Measurements from ENCODE around the gene JAZF1.
A peak's percentile ranks its signal among the peaks of the same experiment; 100 is the strongest.

The JAZF1 gene

GRCh38 chr7:27810186-27810585, 370.4 kb downstream of the JAZF1 start:
- Histone ChIP-seq H2AFZ (ENCODE audit: low read depth, low read length) (no peak overlapping the region), H3K79me1 (replicated peaks; ENCODE audit: low read length, poor library complexity, severe bottlenecking) (peaks cover 7% of the 10 kb centered on the region), H2AK5ac (ENCODE audit: low read length, severe bottlenecking) (no peak overlapping the region), H3K27me3 (ENCODE audit: control insufficient read depth in 1 of 2, insufficient read depth in 1 of 2, low read length in 2 of 2) (no peaks in the 10 kb centered on the region), H4K8ac (ENCODE audit: low read length) (no peak overlapping the region), H3K14ac (ENCODE audit: low read length in 2 of 2) (no peak overlapping the region), H3K4me1 (ENCODE audit: control insufficient read depth, insufficient read depth, low read depth, low read length) (no peaks in the 10 kb centered on the region), H2BK120ac (ENCODE audit: low read depth, low read length) (no peak overlapping the region), H3K4ac (ENCODE audit: low read depth in 1 of 2, low read length in 2 of 2) (no peak overlapping the region), H4K91ac (ENCODE audit: low read length) (no peak overlapping the region), H3K9ac (ENCODE audit: low read length) (no peak overlapping the region), H2BK12ac (ENCODE audit: low read length in 2 of 2) (no peak overlapping the region), H3K18ac (ENCODE audit: low read depth in 1 of 2, low read length in 2 of 2) (no peak overlapping the region), H3K4me3 (ENCODE audit: insufficient read depth in 1 of 2, low read depth in 1 of 2, low read length in 2 of 2) (no peak overlapping the region), H2BK5ac (ENCODE audit: low read depth, low read length, poor library complexity, severe bottlenecking) (no peak overlapping the region), H3K4me2 (ENCODE audit: low read length, poor library complexity, severe bottlenecking) (no peak overlapping the region), H2BK15ac (ENCODE audit: low read depth, poor library complexity, severe bottlenecking) (no peak overlapping the region), H3K9me3 (ENCODE audit: control insufficient read depth, low read length) (no peaks in the 10 kb centered on the region), H3K36me3 (ENCODE audit: control insufficient read depth in 1 of 2, insufficient read depth in 2 of 2, low read depth in 1 of 2, low read length in 2 of 2) (peaks cover 10 to 24% of the 10 kb centered on the region in 2 experiments), H3K27ac (ENCODE audit: low read length, poor library complexity, severe bottlenecking) (no peak overlapping the region), H3K23ac (ENCODE audit: low read length in 2 of 2) (no peak overlapping the region)
- WGBS, result 89% methylated on average over 3 of the region's 4 CpGs
- DNase-seq, result no peak

- H3K27me3 ChIP-seq (ENCODE audit: control insufficient read depth in 1 of 2, insufficient read depth in 1 of 2, low read length in 2 of 2), result no peaks in the 10 kb centered on the region
- peak; percentile 57 for DNase-seq
- H2BK120ac ChIP-seq (ENCODE audit: low read depth, low read length), result no peak overlapping the region
- H3K18ac ChIP-seq (ENCODE audit: low read depth in 1 of 2, low read length in 2 of 2), result no peak overlapping the region
- no peak overlapping the region for H2BK12ac ChIP-seq (ENCODE audit: low read length in 2 of 2)
- H2AFZ ChIP-seq (ENCODE audit: low read depth, low read length), result no peak overlapping the region
- H3K4me1 ChIP-seq (ENCODE audit: control insufficient read depth, insufficient read depth, low read depth, low read length), result no peaks in the 10 kb centered on the region
- no peak overlapping the region for H4K91ac ChIP-seq (ENCODE audit: low read length)
- H3K4me2 ChIP-seq (ENCODE audit: low read length, poor library complexity, severe bottlenecking), result no peak overlapping the region
- peak overlapping the region; percentile 51 for H3K27ac ChIP-seq (ENCODE audit: low read length, poor library complexity, severe bottlenecking)
- peak overlapping the region; percentile 72 for H3K9ac ChIP-seq (ENCODE audit: low read length)
- H3K79me1 ChIP-seq (replicated peaks; ENCODE audit: low read length, poor library complexity, severe bottlenecking), result peaks cover 7% of the 10 kb centered on the region
- no peak overlapping the region for H2BK5ac ChIP-seq (ENCODE audit: low read depth, low read length, poor library complexity, severe bottlenecking)
- H3K14ac ChIP-seq (ENCODE audit: low read length in 2 of 2), result no peak overlapping the region
- no peak overlapping the region for H3K4me3 ChIP-seq (ENCODE audit: insufficient read depth in 1 of 2, low read depth in 1 of 2, low read length in 2 of 2)
- no peak overlapping the region for H2AK5ac ChIP-seq (ENCODE audit: low read length, severe bottlenecking)
- WGBS, result 93% methylated on average over 2 of the region's 2 CpGs
- H3K23ac ChIP-seq (ENCODE audit: low read length in 2 of 2), result no peak overlapping the region
- peaks cover 10 to 24% of the 10 kb centered on the region in 2 experiments for H3K36me3 ChIP-seq (ENCODE audit: control insufficient read depth in 1 of 2, insufficient read depth in 2 of 2, low read depth in 1 of 2, low read length in 2 of 2)
- H2BK15ac ChIP-seq (ENCODE audit: low read depth, poor library complexity, severe bottlenecking), result no peak overlapping the region
- H3K4ac ChIP-seq (ENCODE audit: low read depth in 1 of 2, low read length in 2 of 2), result no peak overlapping the region
- no peak overlapping the region for H4K8ac ChIP-seq (ENCODE audit: low read length)
- no peaks in the 10 kb centered on the region for H3K9me3 ChIP-seq (ENCODE audit: control insufficient read depth, low read length)
Observed at GRCh38 chr7:27808626-27809025, 372.0 kb downstream of the JAZF1 start.

- Histone ChIP-seq H3K27me3 (ENCODE audit: control insufficient read depth in 1 of 2, insufficient read depth in 1 of 2, low read length in 2 of 2) (no peaks in the 10 kb centered on the region), H3K36me3 (ENCODE audit: control insufficient read depth in 1 of 2, insufficient read depth in 2 of 2, low read depth in 1 of 2, low read length in 2 of 2) (peaks cover 3 to 11% of the 10 kb centered on the region in 2 experiments), H3K4me3 (ENCODE audit: insufficient read depth in 1 of 2, low read depth in 1 of 2, low read length in 2 of 2) (no peak overlapping the region), H3K4me2 (ENCODE audit: low read length, poor library complexity, severe bottlenecking) (no peak overlapping the region), H4K91ac (ENCODE audit: low read length) (no peak overlapping the region), H3K18ac (ENCODE audit: low read depth in 1 of 2, low read length in 2 of 2) (no peak overlapping the region), H4K8ac (ENCODE audit: low read length) (no peak overlapping the region), H2BK5ac (ENCODE audit: low read depth, low read length, poor library complexity, severe bottlenecking) (no peak overlapping the region), H3K14ac (ENCODE audit: low read length in 2 of 2) (no peak overlapping the region), H2BK15ac (ENCODE audit: low read depth, poor library complexity, severe bottlenecking) (no peak overlapping the region), H3K23ac (ENCODE audit: low read length in 2 of 2) (no peak overlapping the region), H2BK12ac (ENCODE audit: low read length in 2 of 2) (no peak overlapping the region), H2AK5ac (ENCODE audit: low read length, severe bottlenecking) (no peak overlapping the region), H3K9me3 (ENCODE audit: control insufficient read depth, low read length) (no peaks in the 10 kb centered on the region), H2AFZ (ENCODE audit: low read depth, low read length) (no peak overlapping the region), H3K4me1 (ENCODE audit: control insufficient read depth, insufficient read depth, low read depth, low read length) (no peaks in the 10 kb centered on the region), H2BK120ac (ENCODE audit: low read depth, low read length) (no peak overlapping the region), H3K9ac (ENCODE audit: low read length) (peak overlapping the region; percentile 88), H3K4ac (ENCODE audit: low read depth in 1 of 2, low read length in 2 of 2) (no peak overlapping the region), H3K27ac (ENCODE audit: low read length, poor library complexity, severe bottlenecking) (no peak overlapping the region), H3K79me1 (replicated peaks; ENCODE audit: low read length, poor library complexity, severe bottlenecking) (peaks cover 6% of the 10 kb centered on the region)
- no peak for DNase-seq
- WGBS, result 100% methylated on average over 1 of the region's 3 CpGs
Observed at GRCh38 chr7:27804139-27804538, 376.5 kb downstream of the JAZF1 start.

- Histone ChIP-seq H3K27ac (ENCODE audit: low read length, poor library complexity, severe bottlenecking) (no peak overlapping the region), H4K8ac (ENCODE audit: low read length) (no peak overlapping the region), H4K91ac (ENCODE audit: low read length) (no peak overlapping the region), H3K4me2 (ENCODE audit: low read length, poor library complexity, severe bottlenecking) (no peak overlapping the region), H3K14ac (ENCODE audit: low read length in 2 of 2) (no peak overlapping the region), H2BK15ac (ENCODE audit: low read depth, poor library complexity, severe bottlenecking) (no peak overlapping the region), H3K18ac (ENCODE audit: low read depth in 1 of 2, low read length in 2 of 2) (no peak overlapping the region), H3K9me3 (ENCODE audit: control insufficient read depth, low read length) (no peaks in the 10 kb centered on the region), H3K23ac (ENCODE audit: low read length in 2 of 2) (no peak overlapping the region), H3K79me1 (replicated peaks; ENCODE audit: low read length, poor library complexity, severe bottlenecking) (peaks cover 6% of the 10 kb centered on the region), H2BK5ac (ENCODE audit: low read depth, low read length, poor library complexity, severe bottlenecking) (no peak overlapping the region), H3K9ac (ENCODE audit: low read length) (peak overlapping the region; percentile 88), H2BK120ac (ENCODE audit: low read depth, low read length) (no peak overlapping the region), H3K4me1 (ENCODE audit: control insufficient read depth, insufficient read depth, low read depth, low read length) (no peaks in the 10 kb centered on the region), H3K4ac (ENCODE audit: low read depth in 1 of 2, low read length in 2 of 2) (no peak overlapping the region), H2AK5ac (ENCODE audit: low read length, severe bottlenecking) (no peak overlapping the region), H3K27me3 (ENCODE audit: control insufficient read depth in 1 of 2, insufficient read depth in 1 of 2, low read length in 2 of 2) (no peaks in the 10 kb centered on the region), H3K4me3 (ENCODE audit: insufficient read depth in 1 of 2, low read depth in 1 of 2, low read length in 2 of 2) (no peak overlapping the region), H2BK12ac (ENCODE audit: low read length in 2 of 2) (no peak overlapping the region), H2AFZ (ENCODE audit: low read depth, low read length) (no peak overlapping the region), H3K36me3 (ENCODE audit: control insufficient read depth in 1 of 2, insufficient read depth in 2 of 2, low read depth in 1 of 2, low read length in 2 of 2) (peaks cover 3 to 17% of the 10 kb centered on the region in 2 experiments)
- no peak for DNase-seq
- 88% methylated on average over 1 of the region's 2 CpGs for WGBS
Observed at GRCh38 chr7:27802999-27803398, 377.6 kb downstream of the JAZF1 start.
